ENCODE data around the gene IMMP2L.

Gene IMMP2L

DNA sequence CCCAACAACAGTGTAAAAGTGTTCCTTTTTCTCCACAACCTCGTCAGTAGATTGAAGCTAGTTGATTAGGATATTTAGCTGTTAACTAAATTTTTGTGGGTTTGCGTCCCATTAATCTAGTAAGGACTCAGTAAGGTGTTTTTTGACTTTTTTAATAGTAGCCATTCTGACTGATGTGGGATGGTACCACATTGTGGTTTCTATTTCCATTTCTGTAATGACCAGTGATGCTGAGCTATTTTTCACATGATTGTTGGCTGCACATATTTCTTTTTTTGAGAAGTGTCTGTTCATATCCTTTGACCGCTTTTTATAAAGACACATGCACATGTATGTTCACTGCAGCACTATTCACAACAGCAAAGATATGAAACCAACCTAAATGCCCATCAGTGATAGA is 476.9 kb downstream of the IMMP2L start:
- TF ChIP-seq, protein P1, sequence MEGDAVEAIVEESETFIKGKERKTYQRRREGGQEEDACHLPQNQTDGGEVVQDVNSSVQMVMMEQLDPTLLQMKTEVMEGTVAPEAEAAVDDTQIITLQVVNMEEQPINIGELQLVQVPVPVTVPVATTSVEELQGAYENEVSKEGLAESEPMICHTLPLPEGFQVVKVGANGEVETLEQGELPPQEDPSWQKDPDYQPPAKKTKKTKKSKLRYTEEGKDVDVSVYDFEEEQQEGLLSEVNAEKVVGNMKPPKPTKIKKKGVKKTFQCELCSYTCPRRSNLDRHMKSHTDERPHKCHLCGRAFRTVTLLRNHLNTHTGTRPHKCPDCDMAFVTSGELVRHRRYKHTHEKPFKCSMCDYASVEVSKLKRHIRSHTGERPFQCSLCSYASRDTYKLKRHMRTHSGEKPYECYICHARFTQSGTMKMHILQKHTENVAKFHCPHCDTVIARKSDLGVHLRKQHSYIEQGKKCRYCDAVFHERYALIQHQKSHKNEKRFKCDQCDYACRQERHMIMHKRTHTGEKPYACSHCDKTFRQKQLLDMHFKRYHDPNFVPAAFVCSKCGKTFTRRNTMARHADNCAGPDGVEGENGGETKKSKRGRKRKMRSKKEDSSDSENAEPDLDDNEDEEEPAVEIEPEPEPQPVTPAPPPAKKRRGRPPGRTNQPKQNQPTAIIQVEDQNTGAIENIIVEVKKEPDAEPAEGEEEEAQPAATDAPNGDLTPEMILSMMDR (IDR thresholded peaks at IDR 0.05; ENCODE audit: unreplicated experiment in 3 of 3): no peak
- no peaks in the 10 kb centered on the region for H3K27me3 Mint-ChIP-seq (ENCODE audit: low read depth)
- H3K9me3 Mint-ChIP-seq: no peaks in the 10 kb centered on the region
- H3K27ac Mint-ChIP-seq: no peak overlapping the region
- H3K4me1 Mint-ChIP-seq: peaks cover 11% of the 10 kb centered on the region
- no peaks in the 10 kb centered on the region for H3K36me3 Mint-ChIP-seq (ENCODE audit: low read depth)
- H3K4me3 Mint-ChIP-seq: no peak overlapping the region

DNA sequence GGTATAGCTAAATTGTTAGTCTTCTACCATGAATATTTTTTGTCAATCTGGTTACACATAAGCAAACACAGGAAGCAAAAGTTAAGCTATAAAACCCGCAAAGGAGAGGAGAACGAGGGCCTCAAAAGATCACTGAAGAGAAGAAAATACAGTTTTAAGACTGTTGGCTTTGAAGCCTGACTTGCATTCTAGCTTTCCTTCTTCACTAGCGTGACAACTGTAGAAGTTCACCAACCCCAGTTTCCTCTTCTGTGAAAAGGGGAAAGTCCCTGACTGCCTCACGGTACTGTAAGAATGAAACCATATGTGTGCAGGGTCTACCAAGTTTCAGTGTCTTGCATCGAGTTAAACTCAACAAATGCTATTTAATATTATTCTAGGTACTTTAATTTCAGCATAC is 478.9 kb downstream of the IMMP2L start:
- Mint-ChIP-seq H3K27ac (no peak overlapping the region), H3K4me3 (no peak overlapping the region), H3K27me3 (ENCODE audit: low read depth) (no peaks in the 10 kb centered on the region), H3K9me3 (no peaks in the 10 kb centered on the region), H3K36me3 (ENCODE audit: low read depth) (no peaks in the 10 kb centered on the region), H3K4me1 (peaks cover 11% of the 10 kb centered on the region)
- TF ChIP-seq, protein P1 (IDR thresholded peaks at IDR 0.05; ENCODE audit: unreplicated experiment in 3 of 3): no peak

DNA sequence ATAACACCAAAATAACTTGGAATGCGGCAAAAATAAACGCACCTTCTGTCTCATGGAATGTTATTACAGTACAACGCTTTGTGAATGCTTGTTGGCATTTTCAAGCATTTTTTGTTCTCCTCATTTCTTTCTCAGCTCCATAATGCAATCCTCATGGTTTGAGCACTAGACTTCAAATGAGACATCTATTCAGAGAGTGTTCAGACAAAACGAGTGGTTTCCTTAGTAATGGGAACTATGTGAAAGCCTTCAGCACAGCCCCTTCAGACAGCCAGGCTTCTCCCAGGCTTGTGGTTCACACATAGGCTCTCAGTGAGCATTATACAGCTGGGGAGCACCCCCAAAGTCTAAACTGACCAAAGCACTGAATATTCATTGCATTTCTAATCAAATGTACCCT is 479.9 kb downstream of the IMMP2L start:
- Mint-ChIP-seq H3K27me3 (ENCODE audit: low read depth) (no peaks in the 10 kb centered on the region), H3K4me1 (peaks cover 11% of the 10 kb centered on the region)
- TF ChIP-seq, protein P1 (IDR thresholded peaks at IDR 0.05; ENCODE audit: unreplicated experiment in 3 of 3): no peak

DNA sequence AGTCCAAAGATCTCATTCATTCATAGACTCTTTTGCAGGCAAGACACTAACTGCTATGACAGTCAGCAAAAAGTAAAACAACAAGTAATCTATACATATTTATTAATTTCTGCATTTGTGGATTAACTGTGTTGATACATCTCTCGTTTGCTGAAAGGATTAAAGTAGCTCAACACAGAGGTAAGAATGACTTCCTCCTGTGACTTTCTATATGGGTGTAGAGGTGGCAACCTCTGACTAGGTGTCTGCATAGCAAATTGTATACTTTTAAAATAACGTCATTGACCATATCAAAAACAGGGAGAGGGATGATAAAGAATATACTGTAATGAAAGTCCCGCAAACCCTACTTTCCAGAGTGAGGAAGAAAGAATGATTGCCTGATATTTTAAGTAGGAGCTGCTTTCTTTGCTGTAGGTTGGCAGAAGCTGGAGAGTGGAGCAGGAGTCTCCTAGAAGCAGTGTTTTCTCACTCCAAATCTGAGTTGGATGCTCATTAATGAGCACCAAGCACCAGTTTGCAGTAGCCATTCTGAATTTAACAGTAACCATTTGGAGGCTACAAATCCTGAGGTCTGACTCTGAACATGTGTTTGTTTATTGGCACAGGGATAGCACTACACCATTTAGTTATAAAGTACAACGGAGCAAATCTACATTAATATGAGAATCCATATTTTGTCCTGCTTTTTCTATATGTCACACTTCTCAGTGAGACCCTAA is 480.6 kb downstream of the IMMP2L start:
- H3K4me1 Mint-ChIP-seq: peaks cover 11% of the 10 kb centered on the region
- TF ChIP-seq, protein P1 (IDR thresholded peaks at IDR 0.05; ENCODE audit: unreplicated experiment in 3 of 3): no peak
- no peak overlapping the region for H3K27ac Mint-ChIP-seq
- no peak overlapping the region for H3K4me3 Mint-ChIP-seq
- no peaks in the 10 kb centered on the region for H3K27me3 Mint-ChIP-seq (ENCODE audit: low read depth)
- no peaks in the 10 kb centered on the region for H3K9me3 Mint-ChIP-seq
- H3K36me3 Mint-ChIP-seq (ENCODE audit: low read depth): no peaks in the 10 kb centered on the region

More for the DNA sequence above, 479.9 kb downstream of the IMMP2L start:
- Mint-ChIP-seq H3K9me3 (no peaks in the 10 kb centered on the region), H3K4me3 (no peak overlapping the region), H3K27ac (peak overlapping the region in 1 of 3 experiments; percentile 46), H3K36me3 (ENCODE audit: low read depth) (no peaks in the 10 kb centered on the region)

DNA sequence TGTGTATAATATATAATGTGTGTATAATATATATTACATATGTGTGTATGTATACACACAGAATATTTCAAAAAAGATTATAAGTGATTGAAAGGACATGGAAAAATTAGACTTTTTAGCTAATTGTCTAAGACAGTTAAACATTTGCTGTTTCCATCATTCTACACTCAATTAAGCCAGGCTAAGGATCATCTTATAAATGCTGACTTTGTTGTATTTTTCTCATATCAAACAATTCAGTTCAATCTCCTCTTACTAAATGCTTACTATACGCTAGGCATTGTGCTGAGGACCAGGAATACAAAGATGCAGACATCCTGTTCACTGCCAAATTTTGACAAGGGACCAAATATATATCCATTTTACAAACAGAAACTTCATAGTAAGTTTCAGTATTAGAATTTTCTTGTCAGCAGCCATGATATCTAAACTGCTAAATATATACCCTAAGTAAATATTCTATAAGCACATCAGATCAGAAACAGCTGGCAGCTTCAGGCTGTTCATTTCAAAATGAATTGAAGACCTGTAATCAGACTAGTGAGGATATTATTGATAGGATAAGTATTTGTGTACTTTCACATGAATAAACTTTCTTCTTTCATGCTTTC is 481.7 kb downstream of the IMMP2L start:
- Mint-ChIP-seq H3K4me1 (peaks cover 16% of the 10 kb centered on the region), H3K27me3 (ENCODE audit: low read depth) (no peaks in the 10 kb centered on the region), H3K27ac (no peak overlapping the region), H3K9me3 (no peaks in the 10 kb centered on the region), H3K36me3 (ENCODE audit: low read depth) (no peaks in the 10 kb centered on the region), H3K4me3 (no peak overlapping the region)
- TF ChIP-seq, protein P1 (IDR thresholded peaks at IDR 0.05; ENCODE audit: unreplicated experiment in 3 of 3): no peak

DNA sequence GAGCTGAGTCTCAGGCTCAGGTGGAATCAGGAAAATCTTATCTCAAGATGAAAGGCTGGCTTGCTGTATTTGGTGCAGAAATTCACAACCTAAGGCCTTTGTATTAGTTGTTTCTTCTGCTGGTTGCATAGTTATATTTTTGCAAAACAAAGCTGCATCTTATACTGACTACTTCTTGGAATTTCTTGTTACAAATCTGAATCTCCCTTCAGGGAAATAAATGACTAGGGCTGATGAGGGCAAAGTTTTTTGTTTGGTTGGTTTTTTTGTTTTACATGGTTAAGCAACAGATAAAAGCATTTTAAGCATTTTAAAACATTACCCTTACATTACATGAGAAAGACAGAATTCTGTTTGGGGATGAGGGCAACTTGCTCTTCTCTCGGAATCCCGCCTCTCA is 485.3 kb downstream of the IMMP2L start:
- Mint-ChIP-seq H3K4me3 (no peak overlapping the region), H3K9me3 (no peaks in the 10 kb centered on the region), H3K27ac (no peak overlapping the region), H3K27me3 (ENCODE audit: low read depth) (no peaks in the 10 kb centered on the region), H3K36me3 (ENCODE audit: low read depth) (no peaks in the 10 kb centered on the region), H3K4me1 (peaks cover 18% of the 10 kb centered on the region)
- TF ChIP-seq, protein P1 (IDR thresholded peaks at IDR 0.05; ENCODE audit: unreplicated experiment in 3 of 3): no peak
